ENCODE results near the gene SRM.

- no peak for TF ChIP-seq CTCF (conservative IDR thresholded peaks at IDR 0.05 in 1 of 2, IDR thresholded peaks at IDR 0.05 in 1 of 2; ENCODE audit: low read depth in 1 of 2, low read length in 2 of 2)
- no peak for TF ChIP-seq EZH2 (IDR thresholded peaks at IDR 0.05; ENCODE audit: low read length, missing control alignments)
Measured at GRCh38 chr1:11025618-11026017, 34.2 kb downstream of the SRM start.

All from fibroblast of lung (primary cell).